A549 (cell line): ENCODE measurements around the gene PIGZ. TPM values are rescaled to one million over a fixed set of nuclear protein-coding genes. Genes with fewer than 3 reads are reported as not detected.

Experiments
- ATAC-seq, 2 experiments: fragments of 200-7000 bp in 1 of 2; fragments of >200 bp in 1 of 2; cut with Nextera tagmentation in 1 of 2; cut with Tn5 transposase in 1 of 2; 3 replicates each; pipeline versions ENCODE4 v1.8.0 to v1.9.1; 2018 to 2020; ENCODE audit warnings: mild to moderate bottlenecking in 1 of 2, moderate library complexity in 1 of 2
- CTCF ChIA-PET: fragments of 300-600 bp; sonication (Branson Sonifier 250); formaldehyde crosslinking; extraction: SDS; loops from one replicate; lab custom pipeline; 2021; ENCODE audit warnings: antibody characterized with exemption, inconsistent platforms; lab: Yijun Ruan, JAX
- POLR2A ChIA-PET: fragments of 350-600 bp; formaldehyde crosslinking; extraction: SDS; loops from one replicate; lab custom pipeline; 2021; ENCODE audit warnings: antibody characterized with exemption, inconsistent platforms; lab: Yijun Ruan, JAX
- DNase-seq, 2 experiments: peaks; one replicate each; pipeline versions ENCODE4 v3.0.0 to v3.0.0-alpha.2; 2011 to 2016; ENCODE audit warnings: low read depth in 1 of 2, low spot score in 1 of 2
- FAIRE-seq: peaks from 2 replicates; lab custom pipeline; 2011; peaks lifted over from hg19 to GRCh38; lab: Jason Lieb, UNC
- H3K27ac ChIP-seq, 2 experiments: fragments of >200 bp; sonication (Bioruptor Twin); formaldehyde crosslinking; 3 replicates each; pipeline ENCODE4 v1.5.1; 2016 to 2017
- H3K4me1 ChIP-seq: fragments of >200 bp; sonication (Bioruptor Twin); formaldehyde crosslinking; 3 replicates; pipeline ENCODE4 v1.6.1; 2016
- H3K4me2 ChIP-seq: fragments of >200 bp; sonication (Bioruptor Twin); formaldehyde crosslinking; 3 replicates; pipeline ENCODE4 v1.6.1; 2016
- H3K4me3 ChIP-seq: fragments of >200 bp; sonication (Bioruptor Twin); formaldehyde crosslinking; 3 replicates; pipeline ENCODE4 v1.5.1; 2016
- H3K9me3 ChIP-seq: fragments of >200 bp; sonication (Bioruptor Twin); formaldehyde crosslinking; 3 replicates; pipeline ENCODE4 v1.6.1; 2016
- ATOH8 ChIP-seq: fragments of 250-450 bp; sonication (Bioruptor Pico); IDR thresholded peaks from 2 replicates; pipeline ENCODE4 v1.5.0; 2020; ENCODE audit warnings: low read depth, mild to moderate bottlenecking, moderate library complexity
- CBX8 ChIP-seq: fragments of 200-600 bp; sonication (generic); IDR thresholded peaks from 2 replicates; pipeline ENCODE4 v1.6.1; 2016
- CEBPB ChIP-seq, 2 experiments: fragments of >200 bp in 1 of 2; sonication (Bioruptor Twin) in 1 of 2; formaldehyde crosslinking in 1 of 2; IDR thresholded peaks; 2 replicates each; pipeline ENCODE4 v1.6.1; 2012 to 2016
- CHD2 ChIP-seq: fragments of 150-350 bp; IDR thresholded peaks from 2 replicates; pipeline ENCODE4 v1.6.1; 2014; ENCODE audit warnings: low read length; ENCODE audit not compliant: partially characterized antibody
- ELK1 ChIP-seq: fragments of 150-350 bp; IDR thresholded peaks from 2 replicates; pipeline ENCODE4 v1.6.1; 2014; ENCODE audit warnings: low read depth, mild to moderate bottlenecking, low read length
- EP300 ChIP-seq, 2 experiments: fragments of >200 bp; sonication (Bioruptor Twin); formaldehyde crosslinking; IDR thresholded peaks; 2 replicates in 1 of 2; 3 replicates in 1 of 2; pipeline ENCODE4 v1.6.1; 2016 to 2017
- HES2 ChIP-seq: fragments of >200 bp; sonication (Bioruptor Twin); formaldehyde crosslinking; IDR thresholded peaks from 2 replicates; pipeline ENCODE4 v1.6.1; 2016
- HOXB13 ChIP-seq: fragments of 250-450 bp; sonication (Bioruptor Pico); IDR thresholded peaks from 2 replicates; pipeline ENCODE4 v1.5.0; 2020; ENCODE audit warnings: low read depth, mild to moderate bottlenecking, moderate library complexity
- JUNB ChIP-seq: fragments of >200 bp; sonication (Bioruptor Twin); formaldehyde crosslinking; IDR thresholded peaks from 2 replicates; pipeline ENCODE4 v1.6.1; 2016
- KDM5A ChIP-seq: fragments of 200-600 bp; sonication (generic); IDR thresholded peaks from 2 replicates; pipeline ENCODE4 v1.6.1; 2016; ENCODE audit warnings: antibody characterized with exemption, mild to moderate bottlenecking
- MAZ ChIP-seq: fragments of 150-350 bp; IDR thresholded peaks from 2 replicates; pipeline ENCODE4 v1.6.1; 2014; ENCODE audit warnings: antibody characterized with exemption, low read depth, low read length, borderline replicate concordance
- MYC ChIP-seq: IDR thresholded peaks from 2 replicates; pipeline ENCODE4 v1.6.1; 2012; ENCODE audit warnings: mild to moderate bottlenecking, inconsistent platforms, low read length, improper control_type of control experiment, borderline replicate concordance
- NPAS2 ChIP-seq: fragments of 250-450 bp; sonication (Bioruptor Pico); IDR thresholded peaks from 2 replicates; pipeline ENCODE4 v1.8.0; 2022; ENCODE audit warnings: mild to moderate bottlenecking, moderate library complexity, borderline replicate concordance
- POLR2A ChIP-seq: IDR thresholded peaks from 2 replicates; pipeline ENCODE4 v1.6.1; 2012; ENCODE audit warnings: mild to moderate bottlenecking, low read length
- POLR2AphosphoS2 ChIP-seq: conservative IDR thresholded peaks from 2 replicates; pipeline ENCODE4 v1.6.1; 2012; ENCODE audit warnings: low read length, improper control_type of control experiment, inconsistent platforms
- REST ChIP-seq: fragments of 200-600 bp; sonication (generic); IDR thresholded peaks from 2 replicates; pipeline ENCODE4 v1.6.1; 2016; ENCODE audit warnings: antibody characterized with exemption, mild to moderate bottlenecking, moderate library complexity
- RFX5 ChIP-seq: fragments of 450-650 bp; IDR thresholded peaks from 2 replicates; pipeline ENCODE4 v1.7.1; 2014; ENCODE audit warnings: antibody characterized with exemption, mild to moderate bottlenecking, moderate library complexity
- RNF2 ChIP-seq: fragments of 200-600 bp; sonication (generic); IDR thresholded peaks from 2 replicates; pipeline ENCODE4 v1.6.1; 2016; ENCODE audit warnings: low read depth, mild to moderate bottlenecking, antibody characterized with exemption, moderate library complexity, borderline replicate concordance
- SMC3 ChIP-seq: fragments of >200 bp; sonication (Bioruptor Twin); formaldehyde crosslinking; IDR thresholded peaks from 3 replicates; pipeline ENCODE4 v1.6.1; 2018; ENCODE audit warnings: inconsistent platforms
- SREBF2 ChIP-seq: fragments of 450-650 bp; IDR thresholded peaks from 2 replicates; pipeline ENCODE4 v1.6.1; 2014; ENCODE audit warnings: mild to moderate bottlenecking, moderate library complexity
- ZC3H11A ChIP-seq: fragments of 450-650 bp; IDR thresholded peaks from 2 replicates; pipeline ENCODE4 v1.6.1; 2014; ENCODE audit warnings: antibody characterized with exemption, mild to moderate bottlenecking
- WGBS: methylation state at CpG from one replicate; pipeline ENCODE4 v1.1.6; 2017; ENCODE audit errors: missing lambda C conversion rate; 5-methylcytosine and 5-hydroxymethylcytosine counted together
- polyA plus RNA-seq, 4 experiments: library from polyadenylated mRNA; depleted of rRNA in 3 of 4; stranded (reverse); fragments of >200 nt; fragmentation: RNase III in 1 of 4; extraction: RNeasy Plus Mini Kit Qiagen cat#74134 plus additional on column Dnase treatment in 1 of 4; gene quantifications; 2 replicates in 3 of 4; 3 replicates in 1 of 4; pipeline ENCODE4 v1.2.3, GENCODE V29; 2011 to 2017

Gene PIGZ
- polyA plus RNA-seq, 2 of the 4 experiments (the other 2 are of a cell fraction) = 1.4 to 1.8 TPM

- CTCF ChIA-PET = interaction anchor here (2.1 kb wide), 1 partner anchor 10 kb away, joined by 6 read pairs; the partner anchor contains the start of gene NCBP2
- DNase-seq = no peak
- 95% methylated on average over 4 of the region's 4 CpGs for WGBS
- no peak for FAIRE-seq
- Histone ChIP-seq H3K9me3 (no peaks in the 10 kb centered on the region), H3K4me1 (no peaks in the 10 kb centered on the region), H3K4me3 (no peak overlapping the region), H3K4me2 (no peak overlapping the region), H3K27ac (no peak overlapping the region)
- ATAC-seq = no peak
- TF ChIP-seq EP300 (IDR thresholded peaks at IDR 0.05) = no peak
- TF ChIP-seq REST = no peak
- TF ChIP-seq RFX5 = no peak
- TF ChIP-seq ZC3H11A = no peak
- TF ChIP-seq MYC = no peak
- TF ChIP-seq POLR2A = no peak
- TF ChIP-seq JUNB = no peak
- no peak for TF ChIP-seq HOXB13 (CRISPR knock-in tag)
- no peak for TF ChIP-seq ATOH8
- no peak for TF ChIP-seq ELK1
- POLR2A ChIA-PET = no interaction called here
Observed at GRCh38 chr3:196931157-196931556, 37.5 kb downstream of the PIGZ start.

- CTCF ChIA-PET = no interaction called here
- 91% methylated on average over 7 of the region's 7 CpGs for WGBS
- FAIRE-seq = no peak
Observed at GRCh38 chr3:196927571-196928453, 40.8 kb downstream of the PIGZ start.

More at GRCh38 chr3:196927571-196928453, 40.8 kb downstream of the PIGZ start:
- Histone ChIP-seq H3K4me1 (no peaks in the 10 kb centered on the region), H3K27ac (no peak overlapping the region), H3K9me3 (no peaks in the 10 kb centered on the region), H3K4me2 (no peak overlapping the region), H3K4me3 (no peak overlapping the region)
- TF ChIP-seq ZC3H11A (no peak), SMC3 (no peak), MAZ (no peak), POLR2AphosphoS2 (no peak), HOXB13 (CRISPR knock-in tag) (no peak), KDM5A (no peak), POLR2A (no peak), ATOH8 (no peak), CHD2 (no peak), SREBF2 (no peak), HES2 (no peak), CBX8 (no peak), CEBPB (IDR thresholded peaks at IDR 0.05) (no peak), NPAS2 (no peak), RNF2 (no peak)
- POLR2A ChIA-PET = no interaction called here
- ATAC-seq (no peak), DNase-seq (no peak)
